ENCODE data around the gene CBY1. TPM values are rescaled to one million over a fixed set of nuclear protein-coding genes. Genes with fewer than 3 reads are reported as not detected.

CBY1 gene
- total and polyA plus RNA-seq, 9 of the 15 experiments (the other 6 are each of a cell fraction or from before 2014, with no cell fraction given): 5.7 to 19.7 (median 10.8) TPM

- H3K9me1 ChIP-seq (ENCODE audit: control insufficient read depth, insufficient read depth, low read length): peaks cover 3% of the 10 kb centered on the region
- H2AFZ ChIP-seq (ENCODE audit: low read depth, low read length): no peak overlapping the region
- H3K9ac ChIP-seq (ENCODE audit: insufficient read depth in 1 of 2, low read depth in 2 of 2, low read length in 2 of 2): no peak overlapping the region
- TF ChIP-seq FOXP1 (CRISPR knock-in tag; IDR thresholded peaks at IDR 0.05) (no peak), HINFP (tag; conservative IDR thresholded peaks at IDR 0.05; ENCODE audit: low read depth) (no peak), ADNP (tag; IDR thresholded peaks at IDR 0.05) (no peak), RB1 (IDR thresholded peaks at IDR 0.05; ENCODE audit: low read depth) (no peak), NFE2 (IDR thresholded peaks at IDR 0.05; ENCODE audit: low read depth) (no peak), ZNF316 (IDR thresholded peaks at IDR 0.05) (no peak), ZFP30 (CRISPR knock-in tag; IDR thresholded peaks at IDR 0.05; ENCODE audit: borderline replicate concordance) (no peak), ZNF586 (CRISPR knock-in tag; conservative IDR thresholded peaks at IDR 0.05) (no peak), MEF2D (tag; conservative IDR thresholded peaks at IDR 0.05; ENCODE audit: low read depth) (no peak)
- H3K4me3 ChIP-seq: no peak overlapping the region
- CTCF ChIA-PET (ENCODE audit: low intra/inter-chr PET ratio): no interaction called here
- no peaks in the 10 kb centered on the region for H3K27me3 ChIP-seq (ENCODE audit: control insufficient read depth in 2 of 2, insufficient read depth in 2 of 2, low read length in 2 of 2)
- in situ Hi-C loops (cut with MboI): no loop called here
- 89% methylated on average over 6 of the region's 6 CpGs for WGBS (ENCODE audit: insufficient coverage, low coverage, missing lambda C conversion rate)
- peaks cover 25% of the 10 kb centered on the region for H3K79me2 ChIP-seq (ENCODE audit: control insufficient read depth, insufficient read depth, low read length)
- no peak overlapping the region for H3K27ac ChIP-seq (ENCODE audit: extremely low read depth, low read depth, low read length)
- POLR2A ChIA-PET: no interaction called here
- no peak for FAIRE-seq
- H3K36me3 ChIP-seq (ENCODE audit: control insufficient read depth, insufficient read depth, low read length): peaks cover 78% of the 10 kb centered on the region; the same call in 2 of the 3 replicates
- no peak for ATAC-seq
- no peak for DNase-seq (ENCODE audit: extremely low read depth in 1 of 4, low spot score in 3 of 4)
- no peaks in the 10 kb centered on the region for H3K9me3 ChIP-seq (replicated peaks; ENCODE audit: control insufficient read depth, insufficient read depth, low read depth, low read length)
- intact Hi-C loops (cut with micrococcal nuclease): no loop called here
- H3K4me1 ChIP-seq (replicated peaks in 1 of 2; ENCODE audit: control insufficient read depth in 2 of 2, insufficient read depth in 2 of 2, low read length in 2 of 2): peaks cover 16 to 25% of the 10 kb centered on the region in 2 experiments; a peak in 4 of 5 replicates
- BruUV-seq (replicated peaks): no TSS peak
- no peak overlapping the region for H3K4me2 ChIP-seq (ENCODE audit: insufficient read depth, low read length)
- peaks cover 28% of the 10 kb centered on the region for H4K20me1 ChIP-seq (replicated peaks; ENCODE audit: control insufficient read depth, insufficient read depth, low read length)
These were observed 62.8 kb downstream of the CBY1 start for GRCh38 chr22:38719196-38719595.
